HG02623 (cell line): ENCODE results near the gene RPS6KA1.
"Not testable (repeated sequence)": the region's sequence is repeated elsewhere in the genome, so short reads cannot be mapped to it uniquely, and the experiment has no call there.

Experiments
- ATAC-seq: cut with Tn5 transposase; IDR thresholded peaks from one replicate; pipeline ENCODE4 v1.9.1; 2021; ENCODE audit warnings: moderate library complexity; ENCODE audit not compliant: unreplicated experiment

The RPS6KA1 gene

GRCh38 chr1:26585471-26585870 is 55.9 kb downstream of the RPS6KA1 start:
- ATAC-seq = no peak

- no peak for ATAC-seq
These were observed 63.8 kb downstream of the RPS6KA1 start for GRCh38 chr1:26593385-26593784.

GRCh38 chr1:26594593-26594992 is 65.0 kb downstream of the RPS6KA1 start:
- ATAC-seq = not testable (repeated sequence)

GRCh38 chr1:26597629-26598039 is 68.1 kb downstream of the RPS6KA1 start:
- ATAC-seq = no peak

- no peak for ATAC-seq
These were observed 69.3 kb downstream of the RPS6KA1 start for GRCh38 chr1:26598890-26599289.

- no peak for ATAC-seq
These were observed 72.9 kb downstream of the RPS6KA1 start for GRCh38 chr1:26602378-26602959.

- ATAC-seq = no peak
These were observed 74.3 kb downstream of the RPS6KA1 start for GRCh38 chr1:26603856-26604255.

- ATAC-seq = no peak
These were observed 77.6 kb downstream of the RPS6KA1 start for GRCh38 chr1:26607186-26607585.

GRCh38 chr1:26608895-26609294 is 79.3 kb downstream of the RPS6KA1 start:
- no peak for ATAC-seq

- no peak for ATAC-seq
These were observed 81.2 kb downstream of the RPS6KA1 start for GRCh38 chr1:26610781-26611180.

- not testable (repeated sequence) for ATAC-seq
These were observed 83.1 kb downstream of the RPS6KA1 start for GRCh38 chr1:26612627-26613026.

GRCh38 chr1:26614655-26615411 is 85.3 kb downstream of the RPS6KA1 start:
- no peak for ATAC-seq

GRCh38 chr1:26616881-26617280 is 87.3 kb downstream of the RPS6KA1 start:
- no peak for ATAC-seq

- no peak for ATAC-seq
These were observed 89.0 kb downstream of the RPS6KA1 start for GRCh38 chr1:26618561-26618960.
